HG03439 (cell line): Measurements from ENCODE around the gene ANGPTL2.

Source experiments
- ATAC-seq: cut with Tn5 transposase; IDR thresholded peaks from one replicate; pipeline ENCODE4 v1.9.1; 2021; ENCODE audit warnings: mild to moderate bottlenecking, moderate library complexity; ENCODE audit not compliant: unreplicated experiment

ANGPTL2 gene

DNA sequence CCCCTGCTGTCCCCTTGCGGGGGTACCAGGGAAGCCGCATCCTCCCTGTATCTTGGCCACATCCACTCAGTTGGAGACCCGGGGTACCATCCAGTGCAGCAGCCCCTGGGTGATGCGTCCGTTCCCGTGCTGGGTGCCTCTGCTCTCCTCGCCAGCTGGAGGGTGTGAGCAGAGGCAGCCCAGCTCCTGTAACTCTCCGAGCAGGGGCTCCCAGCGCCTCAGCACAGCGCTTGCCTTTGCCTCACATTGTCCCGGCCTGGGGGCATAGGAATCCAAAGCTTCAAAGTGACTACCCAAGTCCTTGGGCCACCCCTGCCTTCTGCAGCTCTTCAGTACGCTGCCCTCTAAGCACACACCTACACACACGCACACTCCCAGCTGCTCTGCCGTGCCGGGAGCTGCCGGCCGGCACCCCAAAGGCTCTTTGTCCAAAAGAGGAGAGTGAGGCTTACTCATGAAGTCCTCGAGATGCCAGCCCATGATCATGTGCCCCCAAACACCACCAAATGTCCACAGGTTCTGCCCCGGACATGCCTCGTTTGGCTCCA, 733 bp downstream of the ANGPTL2 start:
- ATAC-seq: no peak

DNA sequence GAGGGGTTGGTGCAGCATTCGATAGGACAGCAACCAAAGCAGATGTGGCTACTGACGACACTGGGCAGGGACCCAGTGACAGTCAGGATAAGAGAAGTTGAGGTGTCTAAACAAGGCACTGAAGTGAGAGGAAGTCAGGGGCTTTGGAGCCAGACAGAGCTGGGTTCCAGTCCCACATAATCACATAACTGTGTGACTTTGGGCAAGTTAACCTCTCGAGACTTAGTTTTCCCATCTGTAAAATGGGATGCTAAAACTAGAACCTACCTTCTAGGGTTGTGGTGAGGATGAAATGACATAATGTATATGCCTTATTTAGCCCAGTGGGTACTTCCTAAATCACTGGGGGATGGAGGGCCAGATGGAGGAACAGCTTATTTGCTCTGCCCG, 3.1 kb downstream of the ANGPTL2 start:
- ATAC-seq: no peak

DNA sequence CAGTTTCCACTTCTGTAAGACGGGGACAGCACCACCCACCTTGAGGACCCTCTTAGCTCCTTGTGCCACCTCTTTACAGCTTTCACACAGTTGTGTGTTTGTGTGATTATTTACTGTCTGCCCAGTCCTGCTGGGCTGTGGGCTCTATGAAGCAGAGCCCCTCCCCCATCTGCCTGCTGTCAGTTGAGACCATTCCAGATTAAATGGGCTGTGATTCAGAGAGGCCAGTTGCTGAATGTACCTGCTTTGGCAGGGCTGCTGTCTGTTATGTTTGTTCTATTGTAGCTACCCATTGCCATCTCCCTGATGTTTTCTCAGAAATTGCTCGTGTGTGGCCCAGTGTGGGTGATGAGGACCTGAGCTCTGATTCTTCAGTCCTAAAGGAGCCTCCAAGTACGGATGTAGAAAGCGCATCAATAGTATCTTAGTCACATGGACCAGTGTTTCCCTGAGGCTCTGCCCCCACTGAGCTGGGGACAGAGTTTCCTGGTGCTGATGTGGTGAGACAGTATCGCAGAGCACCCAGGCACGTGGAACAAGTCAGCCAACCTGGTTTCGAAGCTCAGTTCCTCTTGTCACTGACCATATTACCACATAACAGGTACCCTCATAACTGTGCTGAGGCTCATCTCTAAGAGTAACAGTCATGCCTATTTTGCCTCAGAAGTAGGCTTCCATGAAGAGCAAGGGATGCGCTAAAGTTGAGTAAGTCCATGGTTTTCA, 3.7 kb downstream of the ANGPTL2 start:
- ATAC-seq: no peak

DNA sequence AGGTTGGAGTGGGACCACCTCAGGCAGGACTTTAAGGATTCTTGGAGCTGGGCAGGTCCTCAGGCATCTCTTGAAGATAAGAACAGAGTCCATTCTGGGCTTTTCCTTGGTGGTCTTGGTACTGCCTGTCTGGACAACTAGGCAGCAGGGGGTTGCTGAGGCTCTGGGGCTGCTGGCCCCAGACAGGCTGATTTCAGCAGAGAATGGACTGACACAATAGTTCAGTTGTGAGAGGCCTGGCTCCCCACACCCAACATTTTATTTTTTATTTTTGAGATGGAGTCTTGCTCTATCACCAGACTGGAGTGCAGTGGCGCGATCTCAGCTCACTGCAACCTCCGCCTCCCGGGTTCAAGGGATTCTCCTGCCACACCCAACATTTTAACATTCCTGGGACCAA, 4.6 kb downstream of the ANGPTL2 start:
- no peak for ATAC-seq

DNA sequence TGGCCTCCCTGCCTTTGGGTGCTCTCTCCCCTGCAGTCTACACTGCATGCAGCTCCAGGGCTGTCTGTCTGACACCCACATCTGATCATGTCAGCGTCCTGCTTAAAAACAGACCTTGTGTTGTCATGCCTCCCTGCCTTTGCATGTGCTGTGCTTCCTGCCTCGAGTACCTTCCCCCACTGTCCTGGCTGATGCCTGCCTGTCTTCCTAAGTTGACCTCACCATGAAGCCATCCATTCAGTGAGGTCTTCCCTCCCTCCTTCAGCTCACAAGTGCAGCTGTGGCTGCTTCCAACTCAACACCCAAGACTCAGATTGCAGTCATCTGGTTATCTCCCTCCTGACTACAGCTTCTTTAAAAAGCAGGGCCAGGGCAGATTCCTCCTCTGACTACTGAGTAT, 5.5 kb downstream of the ANGPTL2 start:
- ATAC-seq: no peak

DNA sequence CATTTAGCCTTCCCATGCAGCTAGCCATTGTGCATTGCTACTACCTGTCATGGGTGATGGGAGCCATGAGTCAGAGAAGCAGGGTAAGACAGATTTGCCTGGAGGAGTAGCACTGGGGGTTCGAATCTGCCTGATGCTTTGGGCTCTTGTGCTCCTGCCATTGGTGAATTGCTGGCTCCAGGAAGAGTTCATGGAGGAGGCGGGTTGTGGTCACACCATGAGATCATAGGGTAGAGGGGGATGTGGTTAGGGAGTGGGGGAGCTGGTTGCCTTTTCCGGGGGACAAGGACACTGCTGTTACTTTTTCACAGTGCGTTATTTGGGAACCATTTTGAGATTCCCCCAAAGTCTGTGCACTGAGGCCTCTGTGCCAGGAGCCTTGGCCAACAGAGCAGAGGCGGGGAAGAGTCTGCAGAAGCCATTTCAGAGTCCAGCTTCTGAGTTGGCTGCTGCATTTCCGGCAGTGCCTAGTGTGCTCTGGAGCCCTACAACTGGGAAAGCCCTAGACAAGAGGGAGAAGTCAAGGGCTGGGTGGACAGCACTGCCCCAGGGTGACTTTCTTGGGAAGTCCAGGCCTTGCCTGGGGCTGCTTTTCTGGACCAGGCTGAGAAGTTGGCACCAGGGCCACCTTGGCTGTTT, 6.2 kb downstream of the ANGPTL2 start:
- no peak for ATAC-seq

DNA sequence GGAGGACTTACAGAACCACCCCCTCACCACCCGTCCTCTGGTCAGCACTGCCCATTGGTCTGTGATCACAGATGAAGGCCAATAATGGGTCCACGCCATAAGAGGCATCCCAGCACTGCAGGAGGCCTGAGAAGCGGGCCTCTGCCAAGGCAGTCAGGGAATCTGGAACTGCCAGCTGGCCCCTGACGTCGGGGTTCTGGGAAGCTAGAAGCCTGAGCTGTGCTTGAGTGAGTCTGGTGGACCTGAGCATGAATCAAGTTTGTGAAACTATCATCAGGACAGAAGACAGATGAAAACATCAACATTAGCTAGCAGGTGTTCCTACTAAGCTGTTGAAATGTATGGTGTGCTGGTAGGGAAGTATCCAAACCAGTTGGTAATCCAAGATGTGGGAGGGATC, 7.8 kb downstream of the ANGPTL2 start:
- ATAC-seq: no peak

DNA sequence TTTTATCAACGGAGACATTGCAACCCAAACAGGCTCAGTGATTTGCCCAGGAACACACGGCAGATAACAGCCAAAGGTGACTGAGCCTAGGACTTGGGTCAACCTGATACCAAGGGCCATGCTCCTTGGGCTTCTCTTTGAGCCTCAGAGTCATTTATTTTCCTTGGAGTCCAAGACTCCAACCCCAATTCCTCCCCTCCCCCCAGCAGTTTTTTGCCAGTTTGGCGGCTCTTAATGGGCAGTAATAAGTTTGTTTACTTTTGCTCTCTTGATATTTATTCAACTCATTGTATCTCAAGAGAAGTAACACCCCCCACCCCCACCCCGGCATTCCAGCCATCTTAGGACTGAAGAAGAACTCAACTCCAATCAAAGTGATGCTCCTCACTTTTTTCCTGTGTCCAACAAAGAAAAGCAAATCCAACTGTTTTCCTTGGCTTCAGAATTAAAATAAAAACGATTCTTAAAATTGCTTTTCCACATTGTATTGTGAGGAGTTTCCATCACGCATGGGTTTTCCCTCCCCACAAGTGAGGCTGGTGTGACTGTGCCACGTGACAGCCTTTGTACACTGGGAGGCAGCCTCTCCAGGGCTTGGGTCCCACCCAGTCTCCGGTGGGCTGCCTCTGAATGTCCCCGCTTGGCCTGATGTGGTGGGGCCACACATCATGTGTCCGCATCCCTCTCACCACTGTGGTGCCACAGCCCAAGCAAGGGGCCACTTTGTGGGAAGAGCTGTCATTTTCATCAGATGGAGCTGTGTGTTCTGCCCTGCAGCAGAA, 9.1 kb downstream of the ANGPTL2 start:
- ATAC-seq: no peak

DNA sequence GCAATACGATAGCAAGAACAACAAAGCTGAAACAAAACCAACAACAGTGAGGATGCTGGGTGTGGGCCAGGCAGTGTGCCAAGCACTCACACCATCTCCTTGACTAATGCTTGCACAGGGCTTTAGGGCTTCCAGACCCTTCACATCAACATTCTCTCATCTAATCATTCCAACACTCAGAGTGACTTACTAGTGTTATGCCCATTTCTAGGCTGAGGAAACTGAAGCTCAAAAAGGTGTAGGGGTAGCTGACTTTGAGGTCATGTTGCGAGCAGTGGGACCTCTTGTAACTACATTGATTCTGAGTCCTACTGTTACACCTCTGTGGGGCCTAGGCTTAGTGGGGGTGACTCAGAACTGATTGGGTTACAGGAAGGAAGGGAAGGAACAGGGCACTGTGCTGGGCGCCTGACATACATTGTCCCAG, 9.7 kb downstream of the ANGPTL2 start:
- no peak for ATAC-seq

DNA sequence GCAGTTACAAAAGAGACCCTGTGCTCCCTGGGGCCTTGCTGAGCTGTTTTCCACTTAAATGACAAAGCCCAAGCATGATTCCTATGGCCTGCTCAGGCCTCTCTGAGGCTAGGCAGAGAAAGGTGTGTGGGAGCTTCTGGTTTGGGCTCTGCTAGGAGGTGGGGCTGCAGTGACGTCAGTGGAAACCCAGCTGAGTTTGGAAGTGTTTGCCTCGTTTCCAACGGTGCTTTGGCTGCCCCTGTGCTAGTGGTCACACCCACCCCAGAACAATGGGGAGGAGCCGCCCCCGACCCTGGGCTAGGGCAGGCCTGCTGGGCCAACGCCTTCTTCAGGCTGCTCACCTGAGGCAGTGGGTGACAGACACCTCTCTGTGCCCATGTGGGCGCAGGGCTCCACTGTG, 10.4 kb downstream of the ANGPTL2 start:
- ATAC-seq: no peak

DNA sequence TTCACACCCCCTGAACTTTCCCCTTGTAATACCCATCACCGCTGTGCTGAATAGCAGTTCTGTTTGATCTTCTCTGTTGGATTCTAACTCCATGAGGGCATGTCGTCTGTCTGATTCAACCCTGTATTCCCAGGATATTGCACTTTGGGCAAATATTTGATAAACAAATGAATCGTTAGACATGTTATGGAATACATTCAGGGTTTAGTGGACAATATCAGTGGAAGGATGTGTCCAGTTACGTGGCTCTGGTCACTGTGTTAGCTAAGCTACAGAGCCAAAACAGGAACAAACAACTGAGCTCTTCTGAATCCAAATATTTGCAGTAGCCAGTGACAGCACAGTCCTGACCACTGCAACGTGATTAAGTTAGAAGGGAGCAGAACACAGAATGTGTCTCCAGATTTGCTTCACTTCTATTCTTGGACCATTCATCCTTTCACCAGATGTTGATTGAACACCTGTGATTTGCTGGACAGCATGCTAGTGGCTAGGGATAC, 13.2 kb downstream of the ANGPTL2 start:
- ATAC-seq: no peak

DNA sequence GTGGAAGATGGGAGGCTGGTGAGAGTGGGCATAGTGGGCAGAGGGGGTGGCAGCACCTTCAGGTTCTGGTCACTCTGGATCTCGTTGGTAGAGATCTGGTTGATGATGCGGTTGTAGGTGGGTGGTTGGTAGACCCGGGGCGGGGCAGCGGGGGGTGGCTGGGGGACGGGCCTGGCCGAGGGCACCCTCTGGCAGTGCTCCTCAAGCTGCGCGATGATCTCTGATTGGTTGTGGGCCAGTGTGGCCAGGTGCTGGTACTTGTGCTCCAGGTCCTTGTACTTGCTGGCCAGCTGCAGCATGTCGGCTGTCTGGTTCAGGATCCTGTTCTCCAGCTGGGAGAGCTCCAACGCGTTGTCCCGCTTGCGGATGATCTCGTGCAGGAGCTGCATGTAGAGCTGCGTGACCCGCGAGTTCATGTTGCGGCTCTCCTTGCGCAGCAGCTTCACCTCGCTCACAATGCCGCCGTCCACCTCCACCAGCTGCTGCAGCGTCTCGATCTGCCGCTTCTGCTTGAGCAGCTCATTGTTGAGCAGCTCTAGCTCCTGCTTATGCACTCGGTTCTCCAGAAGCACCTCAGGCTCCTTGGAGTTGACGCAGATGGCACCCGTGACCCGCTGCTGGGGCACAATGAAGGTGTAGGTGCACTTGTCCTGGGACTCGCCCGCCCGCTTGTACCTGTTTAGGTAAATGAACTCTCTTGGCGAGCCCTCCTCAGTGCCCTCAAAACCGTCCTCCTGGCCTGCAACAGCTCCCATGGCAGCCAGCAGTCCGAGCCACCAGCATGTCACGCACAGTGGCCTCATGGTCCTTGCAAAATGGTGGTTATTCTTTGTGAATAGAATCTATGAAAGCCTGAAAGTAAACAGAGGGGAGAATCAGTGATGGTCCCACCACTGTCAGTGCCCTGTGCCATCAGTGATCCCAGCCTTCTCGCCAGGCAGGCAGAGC, 14.2 kb downstream of the ANGPTL2 start:
- ATAC-seq: no peak

DNA sequence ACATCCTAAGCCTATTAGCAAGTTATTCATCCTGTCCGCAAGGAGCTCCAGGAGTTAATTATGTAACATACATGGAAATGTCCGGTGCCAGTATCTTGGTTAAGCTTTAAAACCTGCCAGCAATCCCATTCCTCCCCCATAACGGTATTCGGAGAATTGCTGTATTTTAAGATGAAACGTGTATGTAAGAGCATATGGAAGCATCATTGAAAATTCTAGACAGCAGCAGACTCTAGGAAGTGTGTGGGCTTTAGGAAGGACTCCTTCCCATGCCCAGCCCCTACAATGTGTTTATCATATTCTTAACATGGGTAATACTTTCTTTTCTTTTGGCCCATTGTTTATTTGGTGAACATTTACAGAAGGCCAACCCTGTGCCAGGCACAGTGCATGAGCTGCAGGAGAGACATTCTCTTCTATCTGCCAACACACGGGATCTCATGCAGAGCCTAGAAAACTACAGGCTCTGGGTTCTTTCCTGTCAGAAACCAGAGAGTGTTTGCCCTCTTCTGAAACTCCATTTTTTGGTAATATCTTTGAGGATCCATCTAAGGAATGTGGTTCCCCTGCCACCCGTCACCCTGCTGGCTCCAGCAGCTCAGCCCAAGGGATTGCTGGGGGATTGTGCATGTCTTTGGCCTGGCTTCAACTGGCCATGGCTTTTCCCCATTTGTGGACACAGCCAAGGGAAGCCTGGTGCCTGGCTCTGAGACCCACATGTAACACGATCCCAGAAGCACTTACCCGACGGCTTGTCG, 15.1 kb downstream of the ANGPTL2 start:
- ATAC-seq: no peak

DNA sequence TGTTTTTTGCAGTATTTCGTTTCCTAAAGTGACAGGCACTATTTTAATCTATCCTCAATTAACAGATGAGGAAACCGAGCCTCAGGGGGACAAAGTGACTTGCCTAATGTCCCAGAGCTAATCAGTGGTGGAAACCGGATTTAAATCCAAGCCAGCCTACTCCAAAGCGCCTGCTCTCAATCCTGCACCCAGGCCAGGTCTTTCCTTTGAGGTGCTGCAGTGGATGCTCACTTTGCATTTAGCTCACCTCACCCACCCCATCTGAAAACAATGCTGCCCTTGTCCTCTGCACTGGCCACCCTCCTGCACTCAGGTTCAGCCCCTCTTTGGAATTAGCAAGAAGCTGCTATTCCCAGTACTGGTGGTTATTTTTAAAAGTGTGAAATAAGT, 16.0 kb downstream of the ANGPTL2 start:
- no peak for ATAC-seq

DNA sequence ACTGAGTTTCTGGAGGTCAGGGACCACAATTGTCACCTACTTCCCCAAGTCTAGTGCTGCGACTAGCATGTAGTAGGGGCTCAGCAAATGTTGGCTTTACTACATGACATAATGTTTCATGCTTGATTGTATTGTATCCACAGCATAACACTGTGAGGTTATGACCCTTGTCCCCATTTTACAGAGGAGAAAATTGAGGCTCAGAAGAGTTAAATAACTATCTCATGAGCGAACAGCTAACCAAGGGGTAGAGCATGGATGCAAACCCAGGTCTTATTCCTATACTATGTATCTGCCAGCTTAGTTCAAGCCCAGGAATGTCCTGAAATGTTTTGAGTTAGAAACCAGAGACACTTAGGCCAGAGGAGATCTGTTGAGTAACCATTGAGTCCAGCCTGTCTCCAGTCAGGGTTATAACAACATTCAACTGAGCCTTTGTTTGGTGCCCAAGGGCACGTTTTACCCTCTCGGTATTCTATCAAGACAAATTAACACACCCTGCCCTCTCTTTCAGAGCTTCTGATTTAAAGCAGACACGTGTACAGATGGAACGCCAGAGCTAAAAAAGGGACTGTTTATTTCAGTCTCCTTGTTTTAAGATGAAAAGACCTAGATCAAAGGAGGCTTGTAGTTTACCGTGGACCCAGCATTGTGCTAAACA, 16.5 kb downstream of the ANGPTL2 start:
- ATAC-seq: no peak

DNA sequence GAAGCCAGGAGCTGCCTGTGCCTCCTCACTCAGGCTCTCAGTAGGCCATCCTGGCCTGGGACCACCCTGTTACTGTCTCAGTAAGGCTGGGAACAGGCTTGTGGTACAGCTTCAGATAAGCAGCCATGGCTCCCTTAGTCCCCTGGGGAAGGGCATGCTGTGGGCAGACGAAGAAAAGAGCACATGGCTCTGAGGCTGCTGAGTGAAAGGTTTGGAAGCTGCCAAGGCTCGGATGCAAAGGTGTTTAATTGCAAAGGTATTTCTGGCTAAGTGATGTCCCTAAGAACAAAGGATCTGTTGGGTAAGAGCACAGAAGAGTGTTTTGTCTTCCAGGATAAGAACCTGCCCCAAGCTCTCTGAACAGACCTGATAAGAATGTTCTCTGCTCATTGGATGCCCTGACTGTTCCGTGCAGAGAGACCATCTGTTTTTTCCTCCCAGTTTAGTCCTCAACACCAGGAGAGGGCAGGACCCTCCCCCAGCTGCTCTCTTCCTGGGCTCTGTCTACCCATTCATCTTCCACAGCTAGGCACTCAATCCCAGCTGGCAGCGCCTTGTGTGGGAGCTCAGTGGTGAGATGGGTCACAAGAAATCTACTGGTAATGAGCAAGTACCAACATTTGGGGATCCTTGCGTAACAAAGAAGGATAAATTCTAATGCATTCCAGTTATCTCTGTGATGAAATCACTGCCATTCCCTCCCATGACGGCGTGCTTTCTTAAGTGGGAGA, 17.7 kb downstream of the ANGPTL2 start:
- ATAC-seq: no peak

DNA sequence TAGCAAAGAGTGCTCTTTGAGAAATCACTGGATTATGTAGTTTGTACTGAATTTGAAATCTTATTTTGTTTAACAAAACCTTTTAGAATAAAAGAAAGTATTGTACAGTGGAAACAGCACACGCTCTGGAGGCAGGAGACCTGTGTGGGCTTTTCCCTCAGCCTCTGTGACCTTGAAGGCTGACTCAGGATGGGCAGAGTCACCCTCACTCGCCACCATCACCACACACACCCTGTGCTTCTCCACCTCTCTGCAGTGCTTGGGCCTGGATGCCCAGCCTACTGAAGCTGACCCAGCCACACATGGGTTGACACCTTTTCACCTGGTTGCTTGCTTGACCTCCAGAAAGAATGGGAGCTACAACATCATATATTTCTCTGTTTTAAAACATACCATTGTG, 19.6 kb downstream of the ANGPTL2 start:
- no peak for ATAC-seq

DNA sequence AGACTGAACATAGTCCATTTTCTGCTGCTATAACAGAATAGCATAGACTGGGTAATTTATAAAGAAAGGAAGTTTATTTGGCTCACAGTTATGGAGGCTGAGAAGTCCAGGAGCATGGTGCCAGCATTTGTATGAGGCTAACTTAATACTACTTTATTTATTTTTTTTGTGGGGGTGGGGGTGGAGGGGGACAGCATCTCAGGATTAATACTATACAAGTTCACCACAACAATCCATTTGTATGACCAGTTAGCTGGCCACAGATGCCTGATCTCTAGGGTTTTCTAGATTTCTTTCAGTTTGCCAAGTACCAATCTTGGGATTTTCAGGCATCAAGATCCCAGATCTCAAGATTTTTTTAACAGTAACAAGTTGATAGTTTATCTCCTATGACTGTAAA, 20.3 kb downstream of the ANGPTL2 start:
- no peak for ATAC-seq

DNA sequence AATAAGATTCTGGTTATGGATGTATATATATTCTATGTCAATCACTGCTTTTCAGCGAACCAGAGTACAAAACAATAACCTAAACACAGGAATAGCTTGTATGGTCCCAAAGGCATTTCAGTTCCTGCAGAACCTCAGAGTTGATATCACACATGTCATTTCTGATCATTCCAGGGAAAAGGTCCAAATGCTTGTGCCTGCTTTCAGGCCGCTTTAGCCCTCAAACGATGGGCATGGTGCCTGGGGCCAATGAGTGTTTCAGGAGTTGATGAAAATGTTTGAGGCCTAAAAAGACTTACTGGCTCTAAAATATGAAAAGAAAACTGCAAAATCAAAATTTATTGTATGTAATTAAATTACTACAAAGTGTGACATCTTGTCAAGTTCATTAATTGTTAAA, 22.8 kb downstream of the ANGPTL2 start:
- ATAC-seq: no peak
